Measurements from ENCODE around the gene PPP3CB.

PPP3CB gene

GRCh38 chr10:73480158-73480557 lies 15.7 kb downstream of the PPP3CB start:
- peak; percentile 40 for DNase-seq (ENCODE audit: low spot score)

- DNase-seq (ENCODE audit: low spot score): no peak
These were observed 17.2 kb downstream of the PPP3CB start for GRCh38 chr10:73478636-73479035.

GRCh38 chr10:73471226-73471625 lies 24.6 kb downstream of the PPP3CB start:
- no peak for DNase-seq (ENCODE audit: low spot score)

GRCh38 chr10:73469579-73469978 lies 26.2 kb downstream of the PPP3CB start:
- DNase-seq (ENCODE audit: low spot score): no peak

- no peak for DNase-seq (ENCODE audit: low spot score)
These were observed 28.6 kb downstream of the PPP3CB start for GRCh38 chr10:73467206-73467605.

- no peak for DNase-seq (ENCODE audit: low spot score)
These were observed 29.7 kb downstream of the PPP3CB start for GRCh38 chr10:73465978-73466726.

- DNase-seq (ENCODE audit: low spot score): no peak
These were observed 34.9 kb downstream of the PPP3CB start for GRCh38 chr10:73460897-73461296.

GRCh38 chr10:73459683-73460314 lies 36.0 kb downstream of the PPP3CB start:
- DNase-seq (ENCODE audit: low spot score): no peak

GRCh38 chr10:73456187-73456890 lies 39.5 kb downstream of the PPP3CB start:
- DNase-seq (ENCODE audit: low spot score): no peak

GRCh38 chr10:73449113-73449512 lies 46.7 kb downstream of the PPP3CB start:
- DNase-seq (ENCODE audit: low spot score): no peak

GRCh38 chr10:73448384-73448783 lies 47.4 kb downstream of the PPP3CB start:
- no peak for DNase-seq (ENCODE audit: low spot score)

- DNase-seq (ENCODE audit: low spot score): no peak
These were observed 48.9 kb downstream of the PPP3CB start for GRCh38 chr10:73446926-73447325.

GRCh38 chr10:73444457-73444856 lies 51.4 kb downstream of the PPP3CB start:
- no peak for DNase-seq (ENCODE audit: low spot score)

- DNase-seq (ENCODE audit: low spot score): peak; percentile 11
These were observed 56.1 kb downstream of the PPP3CB start for GRCh38 chr10:73439605-73440312.

GRCh38 chr10:73439055-73439454 lies 56.8 kb downstream of the PPP3CB start:
- no peak for DNase-seq (ENCODE audit: low spot score)

GRCh38 chr10:73433538-73433867 lies 62.3 kb downstream of the PPP3CB start, which contains the start of gene MSS51:
MSS51 (minus strand) TSS chr10:73433561; CDS start chr10:73428284, 5,277 bp downstream.
- no peak for DNase-seq (ENCODE audit: low spot score)

GRCh38 chr10:73432646-73433537 lies 62.9 kb downstream of the PPP3CB start:
- no peak for DNase-seq (ENCODE audit: low spot score)

GRCh38 chr10:73426318-73426717 lies 69.5 kb downstream of the PPP3CB start:
- no peak for DNase-seq (ENCODE audit: low spot score)

- no peak for DNase-seq (ENCODE audit: low spot score)
These were observed 71.3 kb downstream of the PPP3CB start for GRCh38 chr10:73424478-73424877.

GRCh38 chr10:73423309-73423708 lies 72.5 kb downstream of the PPP3CB start:
- no peak for DNase-seq (ENCODE audit: low spot score)

GRCh38 chr10:73416571-73416970 lies 79.3 kb downstream of the PPP3CB start:
- DNase-seq (ENCODE audit: low spot score): no peak

Data from kidney capillary endothelial cell (primary cell).